Esophagus squamous epithelium (tissue), 4 donors: ENCODE data around the gene HLF.

Source experiments
- POLR2A ChIP-seq, 4 donors: fragments of 450-650 bp; IDR thresholded peaks; one replicate each; pipeline ENCODE4 v1.6.1; 2017; ENCODE audit warnings: antibody characterized with exemption in 4 of 4, mild to moderate bottlenecking in 4 of 4, moderate library complexity in 3 of 4
- TF ChIP-seq, protein P1 (sequence below), 6 experiments: fragments of 450-650 bp in 4 of 6; fragments of 200-600 bp in 2 of 6; sonication (generic) in 2 of 6; IDR thresholded peaks; one replicate each; pipeline ENCODE4 v1.5.1; 2016 to 2019; ENCODE audit warnings: antibody characterized with exemption in 6 of 6, mild to moderate bottlenecking in 4 of 6, moderate library complexity in 4 of 6

- TF ChIP-seq, protein P1, sequence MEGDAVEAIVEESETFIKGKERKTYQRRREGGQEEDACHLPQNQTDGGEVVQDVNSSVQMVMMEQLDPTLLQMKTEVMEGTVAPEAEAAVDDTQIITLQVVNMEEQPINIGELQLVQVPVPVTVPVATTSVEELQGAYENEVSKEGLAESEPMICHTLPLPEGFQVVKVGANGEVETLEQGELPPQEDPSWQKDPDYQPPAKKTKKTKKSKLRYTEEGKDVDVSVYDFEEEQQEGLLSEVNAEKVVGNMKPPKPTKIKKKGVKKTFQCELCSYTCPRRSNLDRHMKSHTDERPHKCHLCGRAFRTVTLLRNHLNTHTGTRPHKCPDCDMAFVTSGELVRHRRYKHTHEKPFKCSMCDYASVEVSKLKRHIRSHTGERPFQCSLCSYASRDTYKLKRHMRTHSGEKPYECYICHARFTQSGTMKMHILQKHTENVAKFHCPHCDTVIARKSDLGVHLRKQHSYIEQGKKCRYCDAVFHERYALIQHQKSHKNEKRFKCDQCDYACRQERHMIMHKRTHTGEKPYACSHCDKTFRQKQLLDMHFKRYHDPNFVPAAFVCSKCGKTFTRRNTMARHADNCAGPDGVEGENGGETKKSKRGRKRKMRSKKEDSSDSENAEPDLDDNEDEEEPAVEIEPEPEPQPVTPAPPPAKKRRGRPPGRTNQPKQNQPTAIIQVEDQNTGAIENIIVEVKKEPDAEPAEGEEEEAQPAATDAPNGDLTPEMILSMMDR (IDR thresholded peaks at IDR 0.05), result no peak
- TF ChIP-seq POLR2A (IDR thresholded peaks at IDR 0.05), result no peak
Measured at GRCh38 chr17:55314784-55315491, 50.2 kb downstream of the HLF start.
